GM21737 (cell line): ENCODE data around the gene NASP.
A peak's percentile ranks its signal among the peaks of the same experiment; 100 is the strongest.

ENCODE experiments used
- ATAC-seq: cut with Tn5 transposase; IDR thresholded peaks from one replicate; pipeline ENCODE4 v1.9.1; 2021; ENCODE audit warnings: mild to moderate bottlenecking, moderate library complexity; ENCODE audit not compliant: unreplicated experiment

The NASP gene

DNA sequence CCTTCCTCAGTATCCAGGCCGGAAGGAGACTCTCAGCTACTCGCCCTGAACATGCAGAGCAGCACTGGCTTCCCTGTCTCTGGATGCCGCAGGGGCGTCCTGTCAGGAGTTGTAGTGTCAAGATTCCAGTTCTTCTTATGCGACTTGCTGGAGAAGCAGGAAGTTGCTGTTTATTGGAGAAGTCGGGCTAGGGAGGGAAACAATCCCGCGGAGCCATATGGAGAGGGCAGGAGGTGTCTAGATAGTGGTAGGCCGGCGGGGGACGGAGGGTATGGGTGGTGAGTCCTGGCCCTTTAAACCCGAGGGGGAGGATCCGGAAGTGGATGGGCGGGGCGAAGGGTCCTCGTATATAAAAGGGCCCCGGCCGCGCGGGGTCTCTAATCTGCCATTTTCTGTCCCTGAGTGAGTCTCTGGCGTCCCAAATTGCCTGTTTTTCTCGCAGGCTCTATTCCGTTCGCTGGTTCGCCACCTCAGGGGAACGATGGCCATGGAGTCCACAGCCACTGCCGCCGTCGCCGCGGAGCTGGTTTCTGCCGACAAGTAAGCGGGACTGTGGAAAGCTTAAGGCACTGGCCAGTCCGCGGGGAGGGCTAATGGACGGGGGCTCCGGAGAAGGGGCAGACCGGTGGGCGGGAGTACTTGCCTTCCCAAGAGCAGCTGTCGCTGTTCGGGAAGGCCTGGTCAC lies at the start of gene NASP:
Gene NASP (plus strand): TSS at position 376 of the 685 bp plus-strand sequence. CDS start 106 bp downstream, at position 482.
- ATAC-seq, result peak; percentile 49

GRCh38 chr1:45535988-45536766 lies 47.7 kb upstream of the NASP start:
- ATAC-seq, result no peak

GRCh38 chr1:45536886-45537285 lies 47.0 kb upstream of the NASP start:
- ATAC-seq, result no peak

DNA sequence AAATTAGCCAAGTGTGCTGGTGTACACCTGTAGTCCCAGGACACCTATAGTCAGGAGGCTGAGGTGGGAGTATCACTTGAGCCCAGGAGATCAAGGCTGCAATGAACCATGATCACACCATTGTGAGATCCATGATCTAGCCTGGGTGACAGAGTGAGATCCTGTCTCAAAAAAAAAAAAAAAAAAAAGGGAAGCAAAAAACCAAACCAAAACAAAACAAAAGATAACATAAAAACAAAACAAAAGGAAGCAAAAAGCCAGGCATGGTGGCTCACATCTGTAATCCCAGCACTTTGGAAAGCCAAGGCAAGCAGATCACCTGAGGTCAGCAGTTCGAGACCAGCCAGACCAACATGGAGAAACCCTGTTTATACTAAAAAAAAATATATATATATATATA lies 42.6 kb upstream of the NASP start:
- ATAC-seq, result no peak

GRCh38 chr1:45542591-45542990 lies 41.2 kb upstream of the NASP start:
- no peak for ATAC-seq

- no peak for ATAC-seq
These were observed 40.0 kb upstream of the NASP start for GRCh38 chr1:45543581-45544417.

DNA sequence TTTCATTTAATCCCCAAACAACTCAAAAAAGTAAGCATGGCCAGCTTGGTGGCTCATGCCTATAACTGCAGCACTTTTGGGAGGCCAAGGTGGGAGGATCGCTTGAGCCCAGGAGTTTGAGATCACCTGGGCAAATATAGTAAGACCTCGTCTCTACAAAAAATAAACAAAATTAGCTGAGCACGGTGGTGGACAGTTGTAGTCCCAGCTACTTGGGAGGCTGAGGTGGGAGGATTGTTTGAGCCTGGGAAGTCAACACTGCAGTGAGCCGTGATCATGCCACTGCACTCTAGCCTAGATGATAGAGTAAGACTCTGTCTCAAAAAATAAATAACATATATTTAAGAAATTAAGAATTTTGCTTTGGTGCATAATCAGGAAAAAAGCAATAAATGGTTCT lies 39.3 kb upstream of the NASP start:
- no peak for ATAC-seq

- peak; percentile 52 for ATAC-seq
These were observed 38.8 kb upstream of the NASP start for GRCh38 chr1:45545019-45545493.

DNA sequence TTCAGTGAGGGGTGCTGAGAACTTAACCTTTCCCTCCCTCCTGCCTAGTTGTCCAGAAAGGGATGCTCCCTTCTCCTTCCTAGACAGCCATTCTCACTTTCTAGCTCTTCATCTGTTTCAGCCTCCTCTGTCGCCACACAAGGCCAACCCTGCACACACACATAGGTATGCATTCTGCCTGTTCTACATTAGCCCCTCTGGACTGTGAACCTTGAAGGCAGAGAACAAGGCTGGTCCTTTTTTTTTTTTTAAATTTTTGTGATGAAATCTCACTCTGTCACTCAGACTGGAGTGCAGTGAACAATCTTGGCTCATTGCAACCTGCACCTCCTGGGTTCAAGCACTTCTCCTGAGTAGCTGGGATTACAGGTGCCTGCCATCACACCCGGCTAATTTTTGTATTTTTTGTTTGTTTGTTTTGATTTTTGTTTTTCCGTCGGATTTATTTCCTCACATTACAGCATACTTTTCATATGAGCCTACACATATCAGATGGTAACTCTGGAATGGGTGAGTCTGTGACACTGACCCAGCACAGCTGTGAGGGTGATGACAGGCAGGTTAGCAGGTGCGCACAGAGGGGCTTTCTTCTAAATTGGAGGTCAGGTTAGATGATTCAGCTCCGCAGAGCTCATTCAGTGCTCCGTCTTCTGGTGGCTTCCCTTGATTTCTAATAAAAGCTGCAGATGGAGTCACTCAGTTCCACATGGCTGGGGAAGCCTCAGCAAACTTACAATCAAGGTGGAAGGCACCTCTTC lies 38.1 kb upstream of the NASP start:
- ATAC-seq, result no peak

DNA sequence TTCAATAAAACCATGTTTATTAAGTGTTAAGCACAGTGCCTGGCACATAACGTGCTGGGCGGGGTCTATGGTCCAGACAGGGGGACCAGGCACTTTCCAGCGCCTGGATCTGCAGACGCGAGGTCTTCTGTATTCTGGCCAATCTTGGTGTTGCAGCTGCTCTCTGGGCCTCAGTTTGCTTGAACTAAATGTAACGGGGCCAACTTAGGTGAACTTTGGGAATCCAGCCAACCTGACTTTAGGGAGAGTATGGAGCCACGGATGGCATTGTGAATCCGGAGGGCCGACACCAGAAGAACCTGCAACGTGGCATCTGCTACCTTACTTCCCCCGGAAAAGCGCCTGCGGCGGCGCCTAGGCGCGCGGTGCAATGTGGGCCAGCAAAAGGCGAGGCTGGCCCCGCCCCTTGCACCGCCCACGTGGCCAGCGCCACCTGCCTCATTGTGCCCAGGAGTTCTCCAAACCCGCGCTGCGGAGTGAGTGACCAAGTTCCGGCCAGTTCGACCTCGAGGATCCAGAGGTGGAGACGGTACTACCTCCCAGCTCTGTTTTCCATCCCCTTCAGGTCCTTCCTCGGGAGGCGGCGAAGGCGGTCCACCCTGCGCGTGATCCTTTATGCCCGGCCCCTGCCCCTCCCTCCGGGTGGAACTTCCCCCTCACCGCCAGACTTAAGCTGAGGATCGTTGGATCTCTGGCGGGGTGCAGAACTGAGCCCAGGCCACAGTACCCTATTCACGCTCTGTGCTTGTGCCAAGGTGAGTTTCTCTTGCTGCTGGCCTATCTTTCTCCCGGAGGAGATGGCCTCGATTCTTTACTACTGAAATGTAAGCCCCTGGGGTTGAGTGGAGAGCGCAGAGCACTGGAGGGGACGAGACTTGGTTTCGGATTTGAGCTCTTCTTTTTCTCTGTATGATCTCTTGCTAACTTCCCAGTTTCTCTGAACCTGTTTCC lies 33.2 kb upstream of the NASP start, which contains the start of gene AKR1A1:
Gene AKR1A1 (plus strand): TSS at position 426 of the 951 bp plus-strand sequence. CDS start 10,969 bp downstream, outside the sequence.
- ATAC-seq, result peak; percentile 78

DNA sequence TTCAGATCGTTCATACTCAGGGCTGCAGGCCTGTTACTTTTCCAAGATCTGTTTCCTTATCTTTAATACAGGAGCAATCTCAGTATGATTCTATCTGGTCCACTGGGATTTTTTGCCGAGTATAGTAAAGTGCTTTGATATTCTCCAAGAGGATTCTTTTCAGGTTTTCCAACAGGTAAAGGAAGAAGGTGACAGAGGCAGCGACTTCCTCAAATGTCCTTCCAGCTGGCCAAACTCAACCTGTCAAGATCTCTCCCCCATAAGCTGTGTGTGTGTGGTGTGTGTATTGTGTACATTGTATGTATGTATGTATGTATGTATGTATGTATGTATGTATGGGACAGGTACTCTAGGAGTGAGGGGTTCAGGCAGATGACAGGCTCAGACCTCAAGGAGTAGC lies 32.2 kb upstream of the NASP start:
- ATAC-seq, result no peak

DNA sequence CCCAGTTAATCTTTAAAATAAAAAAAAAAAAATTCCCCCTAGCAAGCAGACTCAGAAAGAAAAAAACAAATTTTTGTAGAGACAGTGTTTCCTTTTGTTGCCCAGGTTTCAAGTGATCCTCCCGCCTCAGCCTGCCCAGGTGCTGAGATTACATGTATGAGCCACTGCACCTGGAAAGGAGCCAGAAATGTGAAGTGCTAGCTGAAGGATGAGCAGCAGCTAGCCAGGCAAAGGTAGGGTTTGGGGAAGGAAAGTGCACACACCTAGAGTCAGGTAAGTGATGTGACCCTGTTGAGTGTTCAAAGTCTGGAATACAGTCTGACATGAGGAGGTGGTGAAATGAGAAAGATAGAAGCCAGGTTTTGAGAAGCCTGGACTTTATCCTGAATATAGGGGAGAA lies 31.5 kb upstream of the NASP start:
- ATAC-seq, result no peak

DNA sequence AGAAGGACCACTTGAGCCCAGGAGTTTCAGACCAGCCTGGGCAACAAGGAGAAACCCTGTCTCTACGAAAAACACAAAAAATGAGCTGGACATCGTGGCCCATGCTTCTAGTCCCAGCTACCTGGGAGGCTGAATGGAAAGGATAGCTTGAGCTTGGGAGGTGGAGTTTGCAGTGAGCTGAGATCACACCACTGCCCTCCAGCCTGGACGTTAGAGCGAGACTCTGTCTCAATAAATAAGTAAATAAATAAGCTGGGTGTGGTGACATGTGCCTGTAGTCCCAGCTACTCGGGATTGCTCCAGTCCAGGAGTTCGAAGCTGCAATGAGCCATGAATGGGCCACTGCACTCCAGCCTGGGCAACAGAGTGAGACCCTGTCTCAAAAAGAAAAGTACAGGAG lies 29.6 kb upstream of the NASP start:
- no peak for ATAC-seq

DNA sequence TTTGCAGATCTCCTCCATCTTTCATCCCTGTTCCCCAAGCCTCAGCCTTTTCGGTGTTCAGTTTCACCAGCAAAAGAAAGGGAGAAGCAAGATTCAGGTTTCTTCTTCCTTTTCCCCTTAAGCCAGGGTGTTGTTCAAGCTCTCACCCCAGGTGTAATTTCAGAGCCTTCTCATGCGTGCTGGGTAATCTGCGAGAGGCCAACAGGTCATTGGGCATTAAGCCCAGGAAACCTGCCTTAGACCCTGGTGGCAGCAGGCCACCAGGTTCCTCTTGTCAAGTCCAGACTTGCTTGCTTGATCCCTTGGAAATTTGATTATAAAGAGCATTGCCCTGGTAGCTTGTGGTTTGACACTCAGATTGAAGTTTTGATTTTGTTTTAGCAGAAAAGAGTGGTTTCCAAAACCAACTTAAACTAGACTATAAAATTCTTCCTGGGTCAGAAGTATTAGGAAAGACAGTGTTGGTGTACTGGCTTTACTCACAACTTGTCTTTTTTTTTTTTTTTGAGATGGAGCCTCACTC lies 26.4 kb upstream of the NASP start:
- ATAC-seq, result no peak

DNA sequence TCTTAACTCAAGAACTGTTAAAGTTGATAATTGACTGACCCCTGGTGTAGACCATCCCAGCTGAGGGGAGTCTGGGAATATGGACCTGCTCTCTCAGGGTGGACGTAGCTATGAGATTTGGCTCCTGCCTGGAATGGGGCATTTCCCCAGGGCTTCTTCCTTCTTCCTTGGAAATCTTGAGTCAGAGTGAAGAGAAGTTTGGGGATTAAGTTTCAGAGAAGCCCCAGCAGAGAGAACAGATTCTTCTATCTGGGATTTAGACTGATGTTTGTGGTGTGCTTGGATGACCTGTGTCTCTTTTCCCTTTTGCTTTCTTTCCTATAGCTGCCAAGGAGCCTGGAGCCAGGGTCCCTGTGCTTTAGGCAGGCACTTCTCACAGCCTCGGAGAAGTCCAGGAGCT lies 20.0 kb upstream of the NASP start:
- ATAC-seq, result no peak

DNA sequence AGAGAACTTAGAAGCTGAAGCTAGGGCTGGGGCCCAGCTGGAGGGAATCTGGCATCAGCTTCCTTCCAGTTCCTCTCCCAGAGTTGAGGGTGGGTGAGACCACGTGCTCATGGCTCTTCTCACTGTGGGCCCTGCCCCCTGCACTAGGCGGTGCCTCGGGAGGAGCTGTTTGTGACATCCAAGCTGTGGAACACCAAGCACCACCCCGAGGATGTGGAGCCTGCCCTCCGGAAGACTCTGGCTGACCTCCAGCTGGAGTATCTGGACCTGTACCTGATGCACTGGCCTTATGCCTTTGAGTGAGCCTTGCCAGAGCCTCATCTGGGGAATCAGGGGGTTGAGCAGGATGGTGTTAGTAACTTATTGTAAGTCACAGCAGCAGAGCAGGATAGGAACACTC lies 17.1 kb upstream of the NASP start:
- no peak for ATAC-seq

GRCh38 chr1:45567911-45568310 lies 15.9 kb upstream of the NASP start:
- no peak for ATAC-seq

DNA sequence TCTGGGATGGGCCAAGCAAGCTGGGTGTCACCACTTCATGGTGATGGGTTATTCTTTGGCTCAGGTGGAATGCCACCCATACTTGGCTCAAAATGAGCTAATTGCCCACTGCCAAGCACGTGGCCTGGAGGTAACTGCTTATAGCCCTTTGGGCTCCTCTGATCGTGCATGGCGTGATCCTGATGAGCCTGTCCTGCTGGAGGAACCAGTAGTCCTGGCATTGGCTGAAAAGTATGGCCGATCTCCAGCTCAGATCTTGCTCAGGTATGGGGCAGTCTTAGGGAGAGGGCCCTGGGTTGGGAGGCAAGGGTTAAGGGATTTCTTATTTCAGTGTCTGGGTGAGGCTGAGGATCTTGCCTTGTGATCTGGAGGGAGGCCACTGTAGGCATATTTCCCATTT lies 15.4 kb upstream of the NASP start:
- ATAC-seq, result no peak

- ATAC-seq, result no peak
These were observed 14.3 kb upstream of the NASP start for GRCh38 chr1:45569571-45569961.
